Brain microvascular endothelial cell (primary cell): ENCODE data around the gene SPATA19.

Source experiments
- DNase-seq: peaks from one replicate; pipeline ENCODE4 v3.0.0-alpha.2; 2020
- H3K27ac ChIP-seq: fragments of 250-450 bp; sonication (Bioruptor Pico); 2 replicates; pipeline ENCODE4 v1.5.1; 2020; ENCODE audit warnings: mild to moderate bottlenecking, moderate library complexity
- H3K27me3 ChIP-seq: fragments of 250-450 bp; sonication (Bioruptor Pico); replicated peaks from 2 replicates; pipeline ENCODE4 v1.5.1; 2020; ENCODE audit warnings: mild to moderate bottlenecking
- H3K36me3 ChIP-seq: fragments of 250-450 bp; sonication (Bioruptor Pico); replicated peaks from 2 replicates; pipeline ENCODE4 v1.5.1; 2020; ENCODE audit warnings: mild to moderate bottlenecking
- H3K4me3 ChIP-seq: 2 replicates; pipeline ENCODE4 v1.5.1; 2011; ENCODE audit warnings: low read depth, mild to moderate bottlenecking, control low read depth, low read length, moderate library complexity
- CTCF ChIP-seq: IDR thresholded peaks from 2 replicates; pipeline ENCODE4 v1.5.1; 2011; ENCODE audit warnings: low read depth, mild to moderate bottlenecking, moderate library complexity, low read length, control low read depth, inconsistent platforms; ENCODE audit errors: missing control alignments
- in situ Hi-C: cut with HindIII; loops from 2 replicates; pipeline ENCODE4 v1.10.0; 2017; ENCODE audit warnings: low sequenced_read_pairs, low pct_ligation_motif_present

The SPATA19 gene

DNA sequence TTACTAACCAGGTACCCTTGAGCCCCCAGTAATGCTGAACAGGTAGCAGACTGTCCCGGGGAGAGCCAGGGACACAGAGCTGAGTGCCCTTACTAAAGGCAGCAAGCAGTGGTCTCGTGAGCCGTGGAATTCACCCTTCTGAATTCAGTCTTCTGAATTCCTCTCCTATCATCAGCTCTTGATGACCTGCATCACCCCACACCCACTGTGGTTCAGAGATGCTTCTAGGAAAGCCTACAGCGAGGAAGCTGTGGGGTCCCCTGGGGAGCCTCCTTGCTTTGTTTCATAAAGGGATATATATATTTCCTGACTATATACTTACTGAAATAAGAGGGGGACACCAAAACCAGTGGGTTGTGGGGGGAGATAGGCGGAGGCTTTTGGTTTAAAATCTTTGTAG lies 2.6 kb downstream of the SPATA19 start:
- Histone ChIP-seq H3K4me3 (no peak overlapping the region), H3K27me3 (no peaks in the 10 kb centered on the region), H3K36me3 (no peaks in the 10 kb centered on the region), H3K27ac (no peak overlapping the region)
- TF ChIP-seq CTCF, result no peak
- DNase-seq, result no peak
- in situ Hi-C loops, result no loop called here

- TF ChIP-seq CTCF, result no peak
- in situ Hi-C loops, result no loop called here
- no peak for DNase-seq
- no peaks in the 10 kb centered on the region for H3K36me3 ChIP-seq
- H3K4me3 ChIP-seq, result no peak overlapping the region
- no peak overlapping the region for H3K27ac ChIP-seq
- no peaks in the 10 kb centered on the region for H3K27me3 ChIP-seq
Measured at GRCh38 chr11:133842053-133842452, 3.3 kb downstream of the SPATA19 start.

DNA sequence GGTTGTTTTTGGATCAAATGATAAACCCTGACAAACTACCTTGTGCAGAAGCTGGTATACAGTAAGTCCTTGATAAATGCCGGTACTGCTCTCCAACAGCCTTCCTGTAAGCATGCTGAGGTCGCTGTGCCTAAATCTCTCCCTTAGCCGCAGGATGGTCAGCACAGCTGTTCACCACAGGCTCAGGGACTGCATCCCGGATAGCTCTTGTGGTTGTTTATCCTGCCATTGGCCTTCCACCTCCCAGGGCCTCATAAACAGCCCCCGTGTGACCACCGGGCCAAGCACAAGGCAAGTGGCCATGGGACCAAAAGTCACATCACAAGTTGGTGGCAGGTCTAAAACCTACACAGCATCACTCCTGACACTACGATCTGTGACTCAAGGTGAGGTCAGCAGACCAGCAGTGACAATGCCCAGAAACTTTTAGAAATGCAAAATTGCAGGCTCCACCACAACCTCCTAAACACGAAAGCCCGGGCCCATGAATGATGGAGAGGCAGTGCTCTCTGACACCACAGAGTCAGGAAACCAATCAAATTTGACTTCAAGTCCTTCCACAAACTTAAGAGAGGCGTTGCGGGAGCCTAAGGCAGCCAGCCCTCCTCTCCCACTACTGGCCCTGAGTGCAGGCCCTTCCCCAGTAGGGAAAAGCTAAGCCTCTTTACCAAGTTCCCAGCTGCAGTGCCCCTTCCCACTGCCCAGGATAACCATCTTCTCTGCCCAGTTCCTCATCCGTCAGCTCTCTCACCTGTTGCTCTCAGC lies 3.9 kb downstream of the SPATA19 start:
- no peak for DNase-seq
- Histone ChIP-seq H3K4me3 (no peak overlapping the region), H3K27me3 (no peaks in the 10 kb centered on the region), H3K27ac (no peak overlapping the region), H3K36me3 (no peaks in the 10 kb centered on the region)
- in situ Hi-C loops, result no loop called here
- no peak for TF ChIP-seq CTCF

DNA sequence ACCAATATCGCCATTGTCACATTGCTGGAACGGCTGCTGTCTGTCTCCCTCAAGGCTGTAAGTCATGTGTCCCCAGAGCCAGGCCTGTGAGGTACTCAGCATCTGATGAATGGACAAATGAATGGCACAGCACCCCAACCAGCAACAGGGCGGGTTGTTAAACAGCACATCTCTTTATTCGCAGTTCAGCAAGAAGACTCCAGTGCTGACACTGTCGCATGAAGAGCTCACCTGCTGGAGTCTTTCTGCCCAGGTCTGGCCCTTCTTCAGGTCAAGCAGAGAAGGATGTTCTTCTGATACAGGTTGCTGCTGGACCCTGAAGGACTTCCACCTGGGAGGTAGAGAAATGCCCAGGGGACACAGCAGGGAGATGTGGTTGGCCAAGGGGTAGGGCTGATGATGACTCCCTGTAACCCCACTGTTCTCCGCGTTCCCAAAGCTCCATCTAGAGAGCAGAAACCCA lies 4.8 kb downstream of the SPATA19 start:
- Histone ChIP-seq H3K27me3 (no peaks in the 10 kb centered on the region), H3K36me3 (no peaks in the 10 kb centered on the region), H3K27ac (no peak overlapping the region), H3K4me3 (no peak overlapping the region)
- TF ChIP-seq CTCF, result no peak
- in situ Hi-C loops, result no loop called here
- DNase-seq, result no peak

GRCh38 chr11:133835593-133836548 lies 9.4 kb downstream of the SPATA19 start:
- H3K27me3 ChIP-seq, result no peaks in the 10 kb centered on the region
- in situ Hi-C loops, result no loop called here
- no peak for TF ChIP-seq CTCF

More at GRCh38 chr11:133835593-133836548, 9.4 kb downstream of the SPATA19 start:
- no peak overlapping the region for H3K4me3 ChIP-seq
- no peak for DNase-seq
- no peak overlapping the region for H3K27ac ChIP-seq
- H3K36me3 ChIP-seq, result no peaks in the 10 kb centered on the region
